NCI-H2107 treated with DMSO at 0.1 percent for 48 hours (cell line): ENCODE data around the gene C3orf80.
"Not testable (repeated sequence)": the region's sequence is repeated elsewhere in the genome, so short reads cannot be mapped to it uniquely, and the experiment has no call there.

Experiments
- DNase-seq: peaks from one replicate; lab custom pipeline; 2025; ENCODE audit not compliant: unreplicated experiment; lab: John Stamatoyannopoulos, UW

Gene C3orf80

DNA sequence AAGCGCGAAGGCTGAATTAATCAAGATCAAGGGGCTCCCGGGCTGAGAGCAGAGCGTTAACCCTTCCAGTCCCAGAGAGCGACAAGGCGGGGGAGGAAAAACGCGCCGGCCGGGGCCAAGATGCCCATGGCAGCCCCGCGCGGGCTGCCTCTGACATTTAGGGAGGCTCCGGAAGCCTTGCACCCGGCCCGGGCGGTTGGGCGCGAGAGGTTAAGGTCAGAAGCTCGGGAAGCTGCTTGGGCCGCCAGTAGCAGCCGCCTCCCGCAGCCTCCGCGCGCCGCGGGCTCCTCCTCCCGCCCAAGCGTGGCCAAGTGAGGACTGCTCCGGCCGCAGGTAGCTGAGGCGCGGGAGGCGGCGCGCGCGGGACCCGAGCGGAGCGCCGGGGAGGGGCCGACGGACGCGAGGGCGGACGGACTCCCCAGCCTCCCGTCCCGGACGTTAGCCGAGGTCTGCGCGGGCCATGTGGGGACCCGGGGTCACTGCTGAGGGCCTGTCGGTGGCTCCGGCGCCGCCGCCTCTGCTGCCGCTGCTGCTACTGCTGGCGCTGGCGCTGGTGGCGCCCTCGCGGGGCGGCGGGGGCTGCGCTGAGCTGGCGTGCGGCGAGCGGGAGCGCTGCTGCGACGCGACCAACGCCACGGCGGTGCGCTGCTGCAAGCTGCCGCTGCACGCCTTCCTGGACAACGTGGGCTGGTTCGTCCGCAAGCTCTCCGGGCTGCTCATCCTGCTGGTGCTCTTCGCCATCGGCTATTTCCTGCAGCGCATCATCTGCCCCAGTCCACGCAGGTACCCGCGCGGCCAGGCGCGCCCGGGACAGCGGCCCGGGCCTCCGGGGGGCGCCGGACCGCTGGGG, at the start of gene C3orf80:
C3orf80 (plus strand) TSS at position 247 of the 850 bp plus-strand sequence; CDS start at position 461, 214 bp downstream.
- DNase-seq: peak; percentile 24

DNA sequence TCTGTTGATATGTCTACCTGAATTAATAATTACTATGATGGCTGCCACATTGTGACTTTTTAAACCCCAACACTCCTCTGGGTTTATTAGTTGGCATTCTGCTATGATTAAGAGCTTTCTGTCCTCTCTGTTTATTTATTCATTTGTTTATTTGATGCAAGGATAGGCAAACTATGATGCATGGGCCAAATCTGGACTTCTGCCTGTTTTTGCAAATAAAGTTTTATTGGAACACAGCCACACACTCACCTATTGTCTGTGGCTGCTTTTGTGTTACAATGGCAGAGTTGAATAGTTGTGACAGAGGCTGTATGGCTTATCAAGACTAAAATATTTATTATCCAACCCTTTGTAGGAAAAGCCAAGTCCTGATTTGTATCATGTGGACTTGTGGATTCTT, 48.3 kb upstream of the C3orf80 start:
- DNase-seq: no peak

DNA sequence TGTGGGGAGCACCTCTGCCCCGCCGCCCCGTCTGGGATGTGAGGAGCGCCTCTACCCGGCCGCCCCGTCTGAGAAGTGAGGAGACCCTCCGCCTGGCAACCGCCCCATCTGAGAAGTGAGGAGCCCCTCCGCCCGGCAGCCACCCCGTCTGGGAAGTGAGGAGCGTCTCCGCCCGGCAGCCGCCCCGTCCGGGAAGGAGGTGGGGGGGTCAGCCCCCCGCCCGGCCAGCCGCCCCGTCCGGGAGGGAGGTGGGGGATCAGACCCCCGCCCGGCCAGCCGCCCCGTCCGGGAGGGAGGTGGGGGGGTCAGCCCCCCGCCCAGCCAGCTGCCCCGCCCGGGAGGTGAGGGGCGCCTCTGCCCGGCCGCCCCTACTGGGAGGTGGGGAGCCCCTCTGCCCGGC, 46.6 kb upstream of the C3orf80 start:
- not testable (repeated sequence) for DNase-seq

DNA sequence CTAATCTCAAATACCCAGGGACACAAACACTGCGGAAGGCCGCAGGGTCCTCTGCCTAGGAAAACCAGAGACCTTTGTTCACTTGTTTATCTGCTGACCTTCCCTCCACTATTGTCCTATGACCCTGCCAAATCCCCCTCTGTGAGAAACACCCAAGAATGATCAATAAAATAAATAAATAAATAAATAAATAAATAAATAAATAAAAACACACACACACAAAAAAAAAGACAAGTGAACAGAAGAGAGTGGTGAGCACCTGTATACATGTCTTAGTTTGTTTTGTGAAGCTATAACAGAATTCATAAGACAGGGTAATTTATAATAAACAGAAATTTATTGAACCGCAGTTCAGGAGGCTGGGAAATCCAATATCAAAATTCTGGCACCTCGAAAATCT, 45.8 kb upstream of the C3orf80 start:
- not testable (repeated sequence) for DNase-seq

DNA sequence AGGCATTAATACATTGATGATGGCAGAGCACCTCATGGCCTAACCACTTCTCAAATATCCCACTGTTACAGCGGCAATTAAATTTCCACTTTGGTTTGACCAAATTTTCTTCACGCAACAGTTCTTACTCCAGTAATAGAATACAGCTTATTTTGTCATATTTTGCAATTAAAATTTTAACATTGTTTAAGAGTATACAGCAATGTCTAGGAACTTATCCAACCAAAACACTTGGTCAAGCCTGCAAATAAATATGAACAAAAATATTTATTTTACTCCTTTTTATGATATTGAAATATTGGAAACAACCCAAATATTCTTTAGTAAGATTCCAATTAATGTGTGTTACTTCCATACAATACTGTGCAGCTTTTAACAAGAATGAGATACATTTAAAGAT, 45.3 kb upstream of the C3orf80 start:
- DNase-seq: no peak

DNA sequence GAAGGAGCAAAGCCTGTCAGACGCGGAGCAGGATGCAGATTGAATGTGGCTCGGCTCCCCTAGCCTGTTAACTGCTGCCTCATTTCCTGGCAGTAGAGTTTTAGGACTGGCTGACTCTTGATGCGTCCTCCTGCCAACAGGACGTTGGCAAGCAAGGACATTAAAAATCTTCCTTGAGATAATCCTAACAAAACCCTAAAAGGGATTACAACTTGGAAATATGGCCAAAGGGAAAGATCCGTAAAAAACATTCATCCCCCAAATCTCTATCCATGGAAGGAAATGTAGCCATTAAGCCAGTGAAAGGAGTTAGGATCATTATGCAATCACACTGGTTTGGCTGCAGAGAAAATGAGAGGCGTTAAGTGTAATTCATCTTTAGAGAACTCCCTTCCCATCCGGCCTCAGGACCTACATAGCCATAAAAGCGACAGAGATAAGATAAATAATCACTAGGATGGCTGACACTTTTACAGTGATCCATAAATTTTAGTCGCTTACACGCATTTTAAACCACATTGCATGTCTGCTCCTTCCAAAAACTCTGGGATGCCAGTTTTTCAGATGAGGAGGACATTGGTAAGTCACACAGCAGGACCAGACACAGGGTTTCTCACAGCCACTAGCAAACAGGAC, 44.5 kb upstream of the C3orf80 start:
- DNase-seq: no peak

DNA sequence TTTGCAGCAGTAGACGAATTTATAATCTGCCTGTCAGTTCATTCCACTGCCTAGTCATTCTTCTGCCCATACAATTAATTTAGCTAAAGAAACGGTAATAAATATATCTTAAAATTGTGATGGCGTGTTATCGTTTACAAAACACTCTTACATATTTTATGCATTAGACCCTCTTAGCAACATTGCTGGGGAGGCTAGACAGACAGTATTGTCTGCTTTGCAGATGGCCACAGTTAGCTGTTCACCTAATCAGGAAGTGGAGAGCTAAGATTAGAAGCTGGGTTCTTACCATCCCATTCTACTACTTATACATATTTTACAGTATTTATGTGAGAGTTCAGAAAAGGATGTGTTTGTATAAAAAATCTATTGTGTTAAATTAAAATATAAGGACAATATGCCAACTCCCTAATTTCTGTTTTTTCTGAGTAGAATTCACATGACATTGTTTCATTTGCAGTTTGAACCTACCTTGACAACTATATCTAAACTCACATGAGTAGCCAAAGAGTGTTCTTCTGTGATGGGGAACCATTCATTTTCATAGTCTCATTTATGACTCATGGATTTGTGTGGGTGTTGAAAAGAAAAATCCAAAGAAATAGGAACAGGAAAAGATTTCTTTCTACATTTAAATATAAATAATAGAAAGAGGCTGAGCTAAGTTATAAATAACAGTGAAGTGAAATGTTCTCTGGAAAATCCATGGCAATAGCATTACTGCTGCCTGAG, 41.7 kb upstream of the C3orf80 start:
- DNase-seq: no peak

DNA sequence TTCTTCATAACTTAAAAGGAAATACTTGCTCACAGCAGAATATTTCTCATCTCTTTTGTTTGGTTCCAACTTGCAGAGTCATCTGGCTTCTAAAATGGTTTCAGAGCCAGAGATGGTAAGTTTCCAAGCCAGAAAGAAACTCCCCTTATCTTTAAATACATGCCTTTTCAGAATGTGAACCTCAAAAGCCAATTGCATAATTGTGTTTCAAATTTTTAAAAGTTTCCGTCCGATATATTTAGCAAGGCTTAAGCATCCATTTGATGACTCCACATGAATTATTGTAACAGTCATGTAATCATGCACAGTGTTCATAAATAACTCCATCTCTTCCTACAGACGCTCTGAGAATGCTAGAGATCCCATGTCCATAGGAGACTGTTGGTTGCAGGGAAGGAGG, 40.6 kb upstream of the C3orf80 start:
- DNase-seq: no peak

DNA sequence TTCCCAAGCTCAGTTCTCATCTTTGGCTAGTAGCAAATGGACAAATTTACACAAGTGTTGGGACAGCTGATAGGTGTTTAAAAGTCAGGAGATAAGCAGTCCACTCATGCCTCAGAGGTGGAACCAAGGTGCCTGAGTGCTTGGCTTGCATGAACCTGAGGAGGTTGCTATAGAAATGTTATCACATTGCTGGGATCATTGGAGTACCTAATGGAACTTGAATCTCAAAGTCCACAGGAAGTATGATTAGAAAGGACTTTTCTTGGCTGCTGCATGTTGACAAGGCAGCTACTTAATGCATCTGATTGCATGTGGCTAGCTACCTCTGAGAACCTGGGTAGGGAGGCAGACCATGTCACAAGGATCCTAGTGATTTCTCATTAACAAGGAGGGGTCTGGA, 39.5 kb upstream of the C3orf80 start:
- DNase-seq: no peak

DNA sequence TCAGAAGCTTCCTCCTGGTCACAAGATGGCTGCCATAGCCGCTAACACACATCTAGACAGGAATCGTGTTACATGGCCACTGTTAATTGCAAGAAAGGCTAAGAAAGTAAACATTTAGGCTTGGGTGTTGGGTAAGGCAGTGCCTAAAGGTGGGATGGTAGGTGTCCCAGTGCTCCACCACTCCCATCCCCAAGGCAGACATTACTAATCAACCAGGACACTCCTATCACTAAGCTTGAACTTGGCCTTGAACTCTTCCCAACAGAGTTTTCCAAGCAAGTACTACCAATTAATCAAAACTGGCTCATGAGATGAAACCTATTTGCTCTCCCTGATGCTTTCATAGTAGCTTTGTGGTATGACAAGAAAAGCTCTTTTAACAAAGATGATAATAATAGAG, 37.9 kb upstream of the C3orf80 start:
- DNase-seq: no peak

DNA sequence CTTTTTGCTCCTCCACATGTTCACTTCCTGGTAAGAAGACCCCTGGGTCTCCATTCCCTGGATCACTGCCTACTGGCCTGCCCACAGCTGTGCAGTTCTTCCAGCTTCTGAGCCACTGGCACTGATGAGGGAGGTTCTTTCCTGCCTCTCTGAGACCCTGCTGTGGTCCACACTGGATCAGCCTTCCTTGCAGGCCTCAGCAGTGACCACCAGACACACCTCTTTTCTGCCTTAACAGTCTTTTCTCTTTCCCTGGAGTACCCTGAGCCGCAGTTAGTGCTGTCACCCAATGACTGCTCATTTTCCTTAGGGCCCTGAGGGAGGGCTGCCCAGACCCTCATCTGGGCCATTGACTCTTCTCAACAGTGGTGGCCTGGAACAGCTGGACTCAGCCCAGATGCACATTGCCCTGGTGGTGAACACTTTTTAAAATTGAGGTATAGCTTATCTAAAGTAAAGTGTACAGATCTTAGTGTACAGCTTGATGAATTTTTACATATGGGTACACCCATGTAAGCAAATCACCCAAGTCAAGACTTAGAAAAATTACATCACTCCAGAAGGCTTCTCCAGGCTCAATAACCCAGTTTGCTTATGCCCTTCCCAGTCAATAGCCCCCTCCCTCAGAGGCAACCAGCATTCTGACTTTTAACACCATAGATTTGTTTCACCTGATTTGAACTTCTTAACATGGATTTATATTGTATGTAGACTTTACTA, 32.8 kb upstream of the C3orf80 start:
- no peak for DNase-seq

DNA sequence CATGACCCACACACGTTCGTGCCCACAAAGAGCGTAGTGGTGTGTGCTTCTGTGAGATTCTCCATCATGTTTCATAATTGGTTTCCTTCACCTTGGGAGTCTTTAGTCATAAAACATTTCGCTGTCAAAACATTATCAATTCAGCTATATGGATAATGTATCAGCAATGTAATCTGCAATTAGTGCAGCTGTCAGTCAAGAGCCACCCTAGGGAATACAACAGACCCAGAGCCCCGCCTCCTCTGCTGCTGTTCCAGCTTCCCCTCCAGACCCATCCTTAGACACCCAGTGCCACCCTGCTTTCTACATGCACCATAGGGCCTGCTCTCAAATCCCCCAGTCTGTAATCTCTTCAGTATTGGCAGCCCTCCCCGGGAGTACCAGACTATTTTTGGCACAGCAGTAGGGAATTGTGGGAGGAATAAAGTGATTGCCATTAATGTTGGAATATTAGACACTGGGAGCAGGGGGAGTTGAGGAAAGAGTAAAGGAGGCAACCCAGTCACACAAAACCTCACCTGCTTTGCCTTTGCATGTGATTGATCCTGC, 31.5 kb upstream of the C3orf80 start:
- no peak for DNase-seq

DNA sequence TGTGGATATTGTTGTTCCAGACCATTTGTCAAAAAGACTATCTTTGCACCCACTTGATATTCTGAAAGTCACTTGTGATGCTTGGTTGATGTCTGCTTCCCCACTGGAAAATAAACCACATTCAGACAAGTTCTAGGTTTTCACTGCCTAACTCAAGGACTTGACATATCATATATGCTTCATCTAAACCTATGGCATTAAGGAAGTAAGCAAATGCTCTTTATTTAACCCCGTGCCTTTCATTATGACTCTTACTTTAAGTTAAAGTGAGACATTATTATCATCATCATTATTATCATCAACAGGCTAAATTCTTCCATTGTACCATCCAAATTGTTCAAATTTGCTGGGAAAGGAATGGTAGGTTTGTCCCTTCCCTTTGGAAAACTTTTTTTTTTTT, 30.8 kb upstream of the C3orf80 start:
- DNase-seq: no peak

DNA sequence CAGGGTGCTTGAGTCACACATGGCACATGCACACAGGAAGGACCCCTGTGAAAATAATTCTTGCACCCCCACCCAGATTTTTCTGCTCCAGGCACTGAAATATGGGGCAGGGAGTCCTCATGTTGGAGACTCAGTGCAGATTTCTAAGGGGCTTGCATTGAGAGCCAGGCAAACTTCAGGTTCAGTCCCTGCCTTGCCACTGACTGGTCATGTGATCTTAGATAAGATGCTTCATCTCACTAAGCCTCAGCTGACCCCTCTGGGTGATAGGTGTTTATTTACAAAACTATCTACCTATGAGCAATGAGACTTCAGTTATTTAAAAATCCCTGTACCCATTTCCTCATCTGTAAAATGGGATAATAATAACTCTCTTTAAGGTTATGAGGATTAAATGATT, 30.1 kb upstream of the C3orf80 start:
- DNase-seq: no peak

DNA sequence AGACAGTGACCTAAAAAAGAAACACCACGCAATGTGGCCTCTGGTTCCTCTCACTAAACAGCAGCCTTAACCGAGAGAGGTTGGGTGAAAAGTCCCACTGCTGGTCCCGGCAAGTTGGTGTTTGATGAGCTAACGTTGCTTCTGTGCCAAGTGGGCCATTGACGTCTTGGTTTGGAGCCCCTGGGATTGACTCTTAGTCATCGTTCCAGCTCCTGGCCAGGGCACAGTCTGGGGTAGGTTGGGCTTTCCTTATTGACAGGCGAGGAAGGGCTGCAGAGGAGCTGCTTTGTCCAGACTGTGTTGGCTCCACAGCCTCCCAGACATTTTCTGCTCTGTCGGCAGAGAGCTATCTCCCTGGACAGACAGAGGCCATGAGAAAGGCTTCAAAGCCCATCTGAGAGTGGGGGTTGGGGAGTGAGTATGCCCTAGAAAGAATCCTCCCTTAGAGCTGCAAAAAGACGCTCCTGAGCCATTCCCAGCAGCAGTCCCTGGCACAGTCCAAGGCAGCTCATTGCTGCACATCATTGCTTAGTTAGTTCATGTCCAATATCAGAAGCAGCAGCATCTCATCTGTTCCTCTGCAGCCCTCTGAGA, 28.6 kb upstream of the C3orf80 start:
- no peak for DNase-seq

DNA sequence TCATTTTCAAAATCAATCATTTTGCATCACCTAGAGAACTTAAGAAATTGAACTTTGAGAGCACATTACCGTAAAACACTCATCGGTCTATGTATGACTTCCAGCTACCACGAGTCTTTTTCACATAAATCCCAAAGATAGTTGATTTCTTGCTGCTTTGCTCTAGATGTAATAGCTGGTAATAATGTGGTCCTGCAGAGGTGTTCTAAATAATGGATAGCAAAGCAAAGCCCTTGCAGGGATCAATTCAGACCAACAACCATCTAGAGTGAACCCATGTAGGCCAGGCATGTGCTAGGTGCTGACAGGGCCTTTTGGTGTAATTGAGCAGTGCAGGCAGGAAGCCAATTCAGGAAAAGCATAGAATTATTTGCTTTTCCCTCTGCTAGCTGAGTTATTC, 26.1 kb upstream of the C3orf80 start:
- DNase-seq: no peak

DNA sequence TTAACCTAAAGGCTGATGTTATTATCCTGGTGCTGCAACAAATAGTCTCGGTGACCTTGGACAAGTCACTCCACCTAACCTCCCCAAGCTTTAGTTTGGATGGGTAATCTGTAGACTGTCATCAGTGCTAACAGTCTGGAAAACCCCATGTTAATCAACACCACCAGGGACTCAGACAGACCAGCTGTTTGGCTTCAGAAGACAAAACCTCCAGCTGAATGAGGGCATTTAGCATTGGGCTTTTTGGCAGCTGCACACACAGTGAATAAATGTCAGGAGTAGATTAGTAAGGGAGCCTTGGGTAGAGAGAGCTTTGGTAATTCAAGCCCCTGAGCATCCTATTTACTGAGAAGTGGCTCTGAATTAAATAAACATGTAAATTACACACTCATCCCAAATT, 24.9 kb upstream of the C3orf80 start:
- DNase-seq: peak; percentile 99

DNA sequence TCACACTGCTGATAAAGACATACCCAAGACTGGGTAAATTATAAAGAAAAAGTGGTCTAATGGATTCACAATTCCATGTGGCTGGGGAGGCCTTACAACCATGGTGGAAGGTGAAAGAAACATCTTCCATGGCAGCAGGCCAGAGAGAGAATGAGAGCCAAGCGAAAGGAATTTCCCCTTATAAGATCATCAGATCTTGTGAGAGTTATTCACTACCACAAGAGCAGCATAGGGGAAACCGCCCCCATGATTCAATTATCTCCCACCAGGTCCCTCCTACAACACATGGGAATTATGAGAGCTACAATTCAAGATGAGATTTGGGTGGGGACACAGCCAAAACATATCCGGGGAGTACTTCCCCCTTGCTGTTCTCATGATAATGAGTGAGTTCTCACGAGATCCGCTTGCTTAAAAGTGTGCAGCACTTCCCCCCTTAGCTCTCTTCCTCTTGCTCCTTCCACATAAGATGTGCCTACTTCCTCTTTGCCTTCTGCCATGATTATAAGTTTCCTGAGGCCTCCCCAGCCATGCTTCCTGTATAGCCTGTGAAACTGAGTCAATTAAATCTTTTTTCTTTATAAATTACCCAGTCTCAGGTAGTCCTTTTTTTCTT, 20.7 kb upstream of the C3orf80 start:
- DNase-seq: not testable (repeated sequence)

DNA sequence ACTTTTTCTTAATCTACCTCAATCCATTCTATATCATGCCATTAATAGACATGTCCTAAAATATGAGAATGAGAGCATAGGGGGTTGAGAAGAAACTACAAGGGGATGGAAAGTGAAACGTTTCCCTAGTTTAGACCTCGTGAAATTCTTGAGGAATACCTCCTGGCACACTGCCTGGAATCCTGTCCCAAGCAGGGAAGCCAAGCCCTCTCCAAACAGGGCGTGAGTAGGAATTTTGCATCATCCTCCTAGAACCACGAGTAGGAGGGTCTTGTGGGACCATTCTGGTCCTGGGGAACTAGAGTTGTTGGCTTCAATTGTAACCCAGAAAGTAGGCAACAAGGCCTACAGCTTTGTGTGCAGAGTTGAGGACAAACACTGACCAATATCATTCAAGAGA, 19.6 kb upstream of the C3orf80 start:
- DNase-seq: no peak

DNA sequence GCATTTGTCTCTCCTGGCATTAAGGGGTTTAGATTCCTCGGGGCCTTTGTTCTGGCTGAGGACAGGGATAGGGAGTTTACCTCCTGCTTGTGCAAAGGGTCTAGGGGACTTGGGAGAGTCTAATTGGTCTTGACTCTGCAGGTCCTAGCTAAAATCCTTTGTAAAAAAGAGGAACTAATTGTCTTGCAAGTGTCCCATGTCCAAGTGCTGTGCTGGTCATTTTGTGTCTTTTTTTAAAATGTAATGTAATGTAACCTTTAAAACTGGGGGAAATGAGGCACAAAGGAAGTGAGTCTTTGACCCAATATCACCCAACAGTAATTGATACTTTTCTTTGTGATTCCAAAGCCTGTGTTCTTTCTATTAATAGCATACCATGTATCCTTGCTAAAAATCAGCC, 14.9 kb upstream of the C3orf80 start:
- DNase-seq: no peak
